GM23338 (cell line): ENCODE measurements around the gene COL8A1. TPM values are rescaled to one million over a fixed set of nuclear protein-coding genes. Genes with fewer than 3 reads are reported as not detected.

Experiments used
- ATAC-seq: fragments of 200-7000 bp; cut with Tn5 transposase; 3 replicates; pipeline ENCODE4 v1.9.1; 2020
- DNase-seq: peaks from one replicate; pipeline ENCODE4 v3.0.0-alpha.2; 2015; ENCODE audit warnings: low spot score
- H2AFZ ChIP-seq: fragments of 200-600 bp; sonication (generic); 2 replicates; pipeline ENCODE4 v1.8.0; 2016; ENCODE audit warnings: antibody characterized with exemption, mild to moderate bottlenecking, moderate library complexity
- H3F3A ChIP-seq: fragments of 200-600 bp; sonication (generic); replicated peaks from 2 replicates; pipeline ENCODE4 v1.8.0; 2017; ENCODE audit warnings: antibody characterized with exemption, mixed run types, low read depth
- H3K27ac ChIP-seq: fragments of 200-600 bp; sonication (generic); 2 replicates; pipeline ENCODE4 v1.6.1; 2016; ENCODE audit warnings: low read depth
- H3K27me3 ChIP-seq: fragments of 200-600 bp; sonication (generic); 2 replicates; pipeline ENCODE4 v1.8.0; 2016; ENCODE audit warnings: mild to moderate bottlenecking, mixed run types, moderate library complexity; ENCODE audit not compliant: insufficient read depth
- H3K36me3 ChIP-seq: fragments of 200-600 bp; sonication (generic); 2 replicates; pipeline ENCODE4 v1.8.0; 2016; ENCODE audit warnings: mild to moderate bottlenecking; ENCODE audit not compliant: insufficient read depth
- H3K4me1 ChIP-seq: fragments of 200-600 bp; sonication (generic); 2 replicates; pipeline ENCODE4 v1.8.0; 2016; ENCODE audit warnings: mild to moderate bottlenecking, moderate library complexity; ENCODE audit not compliant: insufficient read depth
- H3K4me2 ChIP-seq: fragments of 200-600 bp; sonication (generic); 2 replicates; pipeline ENCODE4 v1.7.1; 2017; ENCODE audit warnings: mixed run types
- H3K4me3 ChIP-seq: fragments of 200-600 bp; sonication (generic); 2 replicates; pipeline ENCODE4 v1.6.1; 2016; ENCODE audit warnings: mixed run types
- H3K79me2 ChIP-seq: fragments of 200-600 bp; sonication (generic); replicated peaks from 2 replicates; pipeline ENCODE4 v1.8.0; 2017; ENCODE audit warnings: mild to moderate bottlenecking; ENCODE audit not compliant: insufficient read depth
- H3K9me2 ChIP-seq: fragments of 200-600 bp; sonication (generic); 2 replicates; pipeline ENCODE4 v1.8.0; 2017; ENCODE audit not compliant: insufficient read depth
- H4K20me1 ChIP-seq: fragments of 200-600 bp; sonication (generic); replicated peaks from 2 replicates; pipeline ENCODE4 v1.8.0; 2017; ENCODE audit warnings: mild to moderate bottlenecking; ENCODE audit not compliant: insufficient read depth
- H3K27ac Mint-ChIP-seq: 2 replicates; pipeline ENCODE4 v1.8.0; 2020; ENCODE audit warnings: inconsistent platforms, mild to moderate bottlenecking, moderate library complexity, mixed read lengths
- H3K27me3 Mint-ChIP-seq: 3 replicates; pipeline ENCODE4 v1.8.0; 2022; ENCODE audit warnings: low read depth, mild to moderate bottlenecking, moderate library complexity, mixed read lengths, inconsistent platforms; ENCODE audit not compliant: insufficient read depth, poor library complexity
- H3K36me3 Mint-ChIP-seq: 3 replicates; pipeline ENCODE4 v1.8.0; 2021; ENCODE audit warnings: low read depth, mild to moderate bottlenecking, inconsistent platforms, moderate library complexity, mixed read lengths
- H3K4me1 Mint-ChIP-seq: 3 replicates; pipeline ENCODE4 v1.8.0; 2020; ENCODE audit warnings: mild to moderate bottlenecking, inconsistent platforms, mixed read lengths
- H3K4me3 Mint-ChIP-seq: 3 replicates; pipeline ENCODE4 v1.8.0; 2021; ENCODE audit warnings: moderate library complexity, mild to moderate bottlenecking, inconsistent platforms, mixed read lengths
- H3K9me3 Mint-ChIP-seq: 3 replicates; pipeline ENCODE4 v1.8.0; 2020; ENCODE audit warnings: moderate library complexity, mild to moderate bottlenecking, inconsistent platforms, mixed read lengths
- CREB1 ChIP-seq: fragments of 250-450 bp; sonication (Bioruptor Pico); IDR thresholded peaks from 2 replicates; pipeline ENCODE4 v1.5.0; 2020; ENCODE audit warnings: low read depth, mild to moderate bottlenecking, moderate library complexity
- CTCF ChIP-seq, 2 experiments: fragments of 200-600 bp in 1 of 2; sonication (generic) in 1 of 2; conservative IDR thresholded peaks; 2 replicates each; pipeline versions ENCODE4 v1.5.1 to v1.6.1; 2016 to 2017; ENCODE audit warnings: antibody characterized with exemption in 2 of 2, low read depth in 2 of 2, mild to moderate bottlenecking in 2 of 2, moderate library complexity in 1 of 2
- NANOG ChIP-seq: IDR thresholded peaks from 2 replicates; pipeline ENCODE4 v1.6.1; 2016; ENCODE audit warnings: antibody characterized with exemption, borderline replicate concordance
- POLR2AphosphoS5 ChIP-seq: IDR thresholded peaks from 2 replicates; pipeline ENCODE4 v1.6.1; 2016; ENCODE audit warnings: antibody characterized with exemption, low read depth
- STAT1 ChIP-seq: IDR thresholded peaks from one replicate; pipeline ENCODE4 v1.6.1; 2016; ENCODE audit warnings: antibody characterized with exemption; ENCODE audit not compliant: unreplicated experiment
- ZNF114 ChIP-seq: fragments of 250-450 bp; sonication (Bioruptor Pico); IDR thresholded peaks from 2 replicates; pipeline ENCODE4 v1.5.0; 2020; ENCODE audit warnings: mild to moderate bottlenecking, moderate library complexity
- ZNF331 ChIP-seq: fragments of 250-450 bp; sonication (Bioruptor Pico); IDR thresholded peaks from 2 replicates; pipeline ENCODE4 v1.5.0; 2020; ENCODE audit warnings: low read depth, mild to moderate bottlenecking, moderate library complexity
- polyA plus RNA-seq: library from polyadenylated mRNA; unstranded; fragments of >200 nt; fragmentation: Nextera tagmentation; extraction: Ambion mirVana; gene quantifications from 2 replicates; pipeline ENCODE4 v1.2.1, GENCODE V29; 2016
- total RNA-seq: library from RNA; depleted of rRNA; stranded (reverse); fragments of >200 nt; shearing (Covaris generic); gene quantifications from 2 replicates; pipeline ENCODE4 v1.2.3, GENCODE V29; 2014
- TF ChIP-seq, protein P1 (sequence below): fragments of 250-450 bp; sonication (Bioruptor Pico); IDR thresholded peaks from 2 replicates; pipeline ENCODE4 v1.5.0; 2020; ENCODE audit warnings: mild to moderate bottlenecking, moderate library complexity

The COL8A1 gene
- total and polyA plus RNA-seq, 2 experiments from 2014 or later, result 0.26 to 0.97 TPM

DNA sequence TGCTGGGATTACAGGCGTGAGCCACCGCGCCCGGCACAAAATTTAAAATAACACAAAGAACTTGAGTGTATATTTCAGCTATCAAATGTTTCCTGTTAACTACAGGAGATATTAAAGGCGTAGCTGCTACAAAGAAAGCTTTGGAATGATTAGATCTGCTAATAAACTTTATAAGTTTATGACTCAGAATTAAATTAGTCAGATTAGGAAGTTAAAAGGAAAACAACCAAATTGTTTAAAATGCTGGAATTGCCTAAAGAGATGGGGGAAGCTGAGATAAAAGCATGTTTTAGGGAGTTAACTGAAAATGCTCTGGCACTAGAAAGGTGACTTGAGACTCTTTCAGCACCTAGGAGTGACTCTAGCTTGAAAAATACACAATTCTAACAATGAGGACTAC lies 58.9 kb downstream of the COL8A1 start (continued):
- no peak for TF ChIP-seq CTCF (conservative IDR thresholded peaks at IDR 0.05; ENCODE audit: low read depth in 2 of 2)

GRCh38 chr3:99698932-99699331 lies 60.5 kb downstream of the COL8A1 start:
- H3K36me3 Mint-ChIP-seq, result no peaks in the 10 kb centered on the region; the same call in 2 of the 3 replicates
- no peaks in the 10 kb centered on the region for H3K9me3 Mint-ChIP-seq
- peaks cover 6% of the 10 kb centered on the region; the same call in 1 of the 2 replicates for H3K9me2 ChIP-seq
- H3K27ac ChIP-seq, result no peak overlapping the region
- H3K4me1 Mint-ChIP-seq, result no peaks in the 10 kb centered on the region
- H3K27ac Mint-ChIP-seq, result no peak overlapping the region
- no peaks in the 10 kb centered on the region for H3F3A ChIP-seq
- no peak overlapping the region for H3K4me3 ChIP-seq
- DNase-seq (no peak), ATAC-seq (no peak)
- H3K36me3 ChIP-seq, result no peaks in the 10 kb centered on the region
- no peaks in the 10 kb centered on the region for H3K27me3 ChIP-seq
- no peak overlapping the region for H3K4me2 ChIP-seq
- H3K79me2 ChIP-seq, result no peaks in the 10 kb centered on the region
- no peak overlapping the region for H2AFZ ChIP-seq
- TF ChIP-seq ZNF114 (no peak), POLR2AphosphoS5 (no peak), CREB1 (CRISPR knock-in tag) (no peak), NANOG (no peak), ZNF331 (no peak), STAT1 (no peak)
- TF ChIP-seq, protein P1, sequence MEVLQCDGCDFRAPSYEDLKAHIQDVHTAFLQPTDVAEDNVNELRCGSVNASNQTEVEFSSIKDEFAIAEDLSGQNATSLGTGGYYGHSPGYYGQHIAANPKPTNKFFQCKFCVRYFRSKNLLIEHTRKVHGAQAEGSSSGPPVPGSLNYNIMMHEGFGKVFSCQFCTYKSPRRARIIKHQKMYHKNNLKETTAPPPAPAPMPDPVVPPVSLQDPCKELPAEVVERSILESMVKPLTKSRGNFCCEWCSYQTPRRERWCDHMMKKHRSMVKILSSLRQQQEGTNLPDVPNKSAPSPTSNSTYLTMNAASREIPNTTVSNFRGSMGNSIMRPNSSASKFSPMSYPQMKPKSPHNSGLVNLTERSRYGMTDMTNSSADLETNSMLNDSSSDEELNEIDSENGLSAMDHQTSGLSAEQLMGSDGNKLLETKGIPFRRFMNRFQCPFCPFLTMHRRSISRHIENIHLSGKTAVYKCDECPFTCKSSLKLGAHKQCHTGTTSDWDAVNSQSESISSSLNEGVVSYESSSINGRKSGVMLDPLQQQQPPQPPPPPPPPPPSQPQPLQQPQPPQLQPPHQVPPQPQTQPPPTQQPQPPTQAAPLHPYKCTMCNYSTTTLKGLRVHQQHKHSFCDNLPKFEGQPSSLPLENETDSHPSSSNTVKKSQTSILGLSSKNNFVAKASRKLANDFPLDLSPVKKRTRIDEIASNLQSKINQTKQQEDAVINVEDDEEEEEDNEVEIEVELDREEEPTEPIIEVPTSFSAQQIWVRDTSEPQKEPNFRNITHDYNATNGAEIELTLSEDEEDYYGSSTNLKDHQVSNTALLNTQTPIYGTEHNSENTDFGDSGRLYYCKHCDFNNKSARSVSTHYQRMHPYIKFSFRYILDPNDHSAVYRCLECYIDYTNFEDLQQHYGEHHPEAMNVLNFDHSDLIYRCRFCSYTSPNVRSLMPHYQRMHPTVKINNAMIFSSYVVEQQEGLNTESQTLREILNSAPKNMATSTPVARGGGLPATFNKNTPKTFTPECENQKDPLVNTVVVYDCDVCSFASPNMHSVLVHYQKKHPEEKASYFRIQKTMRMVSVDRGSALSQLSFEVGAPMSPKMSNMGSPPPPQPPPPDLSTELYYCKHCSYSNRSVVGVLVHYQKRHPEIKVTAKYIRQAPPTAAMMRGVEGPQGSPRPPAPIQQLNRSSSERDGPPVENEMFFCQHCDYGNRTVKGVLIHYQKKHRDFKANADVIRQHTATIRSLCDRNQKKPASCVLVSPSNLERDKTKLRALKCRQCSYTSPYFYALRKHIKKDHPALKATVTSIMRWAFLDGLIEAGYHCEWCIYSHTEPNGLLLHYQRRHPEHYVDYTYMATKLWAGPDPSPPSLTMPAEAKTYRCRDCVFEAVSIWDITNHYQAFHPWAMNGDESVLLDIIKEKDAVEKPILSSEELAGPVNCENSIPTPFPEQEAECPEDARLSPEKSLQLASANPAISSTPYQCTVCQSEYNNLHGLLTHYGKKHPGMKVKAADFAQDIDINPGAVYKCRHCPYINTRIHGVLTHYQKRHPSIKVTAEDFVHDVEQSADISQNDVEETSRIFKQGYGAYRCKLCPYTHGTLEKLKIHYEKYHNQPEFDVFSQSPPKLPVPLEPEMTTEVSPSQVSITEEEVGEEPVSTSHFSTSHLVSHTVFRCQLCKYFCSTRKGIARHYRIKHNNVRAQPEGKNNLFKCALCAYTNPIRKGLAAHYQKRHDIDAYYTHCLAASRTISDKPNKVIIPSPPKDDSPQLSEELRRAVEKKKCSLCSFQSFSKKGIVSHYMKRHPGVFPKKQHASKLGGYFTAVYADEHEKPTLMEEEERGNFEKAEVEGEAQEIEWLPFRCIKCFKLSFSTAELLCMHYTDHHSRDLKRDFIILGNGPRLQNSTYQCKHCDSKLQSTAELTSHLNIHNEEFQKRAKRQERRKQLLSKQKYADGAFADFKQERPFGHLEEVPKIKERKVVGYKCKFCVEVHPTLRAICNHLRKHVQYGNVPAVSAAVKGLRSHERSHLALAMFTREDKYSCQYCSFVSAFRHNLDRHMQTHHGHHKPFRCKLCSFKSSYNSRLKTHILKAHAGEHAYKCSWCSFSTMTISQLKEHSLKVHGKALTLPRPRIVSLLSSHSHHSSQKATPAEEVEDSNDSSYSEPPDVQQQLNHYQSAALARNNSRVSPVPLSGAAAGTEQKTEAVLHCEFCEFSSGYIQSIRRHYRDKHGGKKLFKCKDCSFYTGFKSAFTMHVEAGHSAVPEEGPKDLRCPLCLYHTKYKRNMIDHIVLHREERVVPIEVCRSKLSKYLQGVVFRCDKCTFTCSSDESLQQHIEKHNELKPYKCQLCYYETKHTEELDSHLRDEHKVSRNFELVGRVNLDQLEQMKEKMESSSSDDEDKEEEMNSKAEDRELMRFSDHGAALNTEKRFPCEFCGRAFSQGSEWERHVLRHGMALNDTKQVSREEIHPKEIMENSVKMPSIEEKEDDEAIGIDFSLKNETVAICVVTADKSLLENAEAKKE (CRISPR knock-in tag), result no peak
- H3K4me3 Mint-ChIP-seq, result no peak overlapping the region
- no peaks in the 10 kb centered on the region for H3K4me1 ChIP-seq
- no peaks in the 10 kb centered on the region for H3K27me3 Mint-ChIP-seq
- H4K20me1 ChIP-seq, result no peaks in the 10 kb centered on the region
